H1 (cell line): Measurements from ENCODE around the gene MAP4K5. TPM values are rescaled to one million over a fixed set of nuclear protein-coding genes. Genes with fewer than 3 reads are reported as not detected.

Experiments used
- CTCF ChIA-PET: fragments of 300-600 bp; sonication (Branson Sonifier 250); formaldehyde crosslinking; loops from one replicate; lab custom pipeline; 2021; ENCODE audit not compliant: partially characterized antibody; lab: Charles Lee
- POLR2A ChIA-PET: fragments of 300-600 bp; sonication (Branson Sonifier 250); formaldehyde crosslinking; loops from one replicate; lab custom pipeline; 2021; ENCODE audit warnings: inconsistent platforms; ENCODE audit not compliant: partially characterized antibody; lab: Charles Lee
- DNase-seq, 2 experiments: peaks; one replicate each; pipeline versions ENCODE4 v3.0.0 to v3.0.0-alpha.2; 2010 to 2022; ENCODE audit warnings: low spot score in 2 of 2, low read depth in 1 of 2, mixed read lengths in 1 of 2
- FAIRE-seq: peaks from 2 replicates; lab custom pipeline; 2011; peaks lifted over from hg19 to GRCh38; lab: Jason Lieb, UNC
- H2AFZ ChIP-seq: 2 replicates; pipeline ENCODE4 v1.8.1; 2012; ENCODE audit warnings: low read length, inconsistent platforms
- H2AK5ac ChIP-seq: 2 replicates; pipeline ENCODE4 v1.6.1; 2013; ENCODE audit warnings: low read depth, low read length
- H2BK120ac ChIP-seq: replicated peaks from 2 replicates; pipeline ENCODE3; 2013; ENCODE audit warnings: low read depth, low read length, inconsistent platforms
- H2BK12ac ChIP-seq: 2 replicates; pipeline ENCODE4 v1.6.1; 2013; ENCODE audit warnings: low read depth, low read length
- H2BK15ac ChIP-seq: 2 replicates; pipeline ENCODE4 v1.6.1; 2013; ENCODE audit warnings: low read length
- H2BK20ac ChIP-seq: 2 replicates; pipeline ENCODE4 v1.6.1; 2013; ENCODE audit warnings: low read length
- H2BK5ac ChIP-seq: 2 replicates; pipeline ENCODE4 v1.6.1; 2013; ENCODE audit warnings: low read depth, low read length
- H3K14ac ChIP-seq: 2 replicates; pipeline ENCODE4 v1.6.1; 2013; ENCODE audit warnings: inconsistent platforms; ENCODE audit not compliant: insufficient read length
- H3K18ac ChIP-seq: 2 replicates; pipeline ENCODE4 v1.6.1; 2013; ENCODE audit warnings: low read length; ENCODE audit errors: extremely low read depth
- H3K23ac ChIP-seq: 2 replicates; pipeline ENCODE4 v1.6.1; 2013; ENCODE audit warnings: inconsistent platforms; ENCODE audit not compliant: insufficient read length
- H3K23me2 ChIP-seq: 2 replicates; pipeline ENCODE4 v1.6.1; 2013; ENCODE audit warnings: low read depth, low read length
- H3K27ac ChIP-seq: 2 replicates; pipeline ENCODE4 v1.6.1; 2011; ENCODE audit warnings: low read depth, low read length, inconsistent platforms
- H3K27me3 ChIP-seq, 4 experiments: replicated peaks in 1 of 4; 1 replicate in 1 of 4; 2 replicates in 3 of 4; pipeline versions ENCODE4 v1.6.1 to v1.8.1; 2011 to 2013; ENCODE audit warnings: low read length in 3 of 4, mild to moderate bottlenecking in 3 of 4, inconsistent platforms in 2 of 4, mixed read lengths in 2 of 4, moderate library complexity in 1 of 4; ENCODE audit not compliant: control insufficient read depth in 3 of 4, insufficient read depth in 3 of 4; ENCODE audit errors: extremely low read depth in 1 of 4
- H3K36me3 ChIP-seq, 4 experiments: 2 replicates each; pipeline versions ENCODE4 v1.6.1 to v1.8.1; 2011 to 2013; ENCODE audit warnings: mild to moderate bottlenecking in 4 of 4, low read length in 3 of 4, moderate library complexity in 2 of 4, control low read depth in 1 of 4, inconsistent platforms in 1 of 4; ENCODE audit not compliant: insufficient read depth in 4 of 4, control insufficient read depth in 2 of 4
- H3K4ac ChIP-seq: replicated peaks from 2 replicates; pipeline ENCODE3; 2013; ENCODE audit warnings: low read length, low read depth, mixed read lengths, inconsistent platforms; ENCODE audit not compliant: insufficient read length
- H3K4me1 ChIP-seq, 4 experiments: replicated peaks in 1 of 4; 1 replicate in 1 of 4; 2 replicates in 3 of 4; pipeline versions ENCODE4 v1.6.1 to v1.8.1; 2011 to 2013; ENCODE audit warnings: low read length in 3 of 4, inconsistent platforms in 2 of 4, mixed read lengths in 1 of 4; ENCODE audit not compliant: insufficient read depth in 4 of 4, control insufficient read depth in 3 of 4
- H3K4me2 ChIP-seq, 2 experiments: 2 replicates each; pipeline versions ENCODE4 v1.6.1 to v1.8.1; 2011 to 2013; ENCODE audit warnings: low read depth in 2 of 2, low read length in 2 of 2, control low read depth in 1 of 2, inconsistent platforms in 1 of 2, mild to moderate bottlenecking in 1 of 2; ENCODE audit not compliant: insufficient read depth in 1 of 2
- H3K4me3 ChIP-seq, 4 experiments: fragments of 200-600, 300-600 bp in 1 of 4; sonication (generic), shearing (Covaris generic), sonication (Bioruptor Twin) in 1 of 4; 2 replicates each; pipeline versions ENCODE4 v1.5.1 to v1.8.1; 2011 to 2016; ENCODE audit warnings: low read length in 4 of 4, low read depth in 3 of 4, control low read depth in 2 of 4, inconsistent platforms in 2 of 4, mild to moderate bottlenecking in 2 of 4, mixed read lengths in 1 of 4, moderate library complexity in 1 of 4; ENCODE audit not compliant: insufficient read depth in 2 of 4; ENCODE audit errors: extremely low read depth in 1 of 4
- H3K56ac ChIP-seq: replicated peaks from 2 replicates; pipeline ENCODE3; 2013; ENCODE audit warnings: low read depth, mild to moderate bottlenecking, mixed read lengths, low read length, inconsistent platforms; ENCODE audit not compliant: insufficient read length
- H3K79me1 ChIP-seq: 2 replicates; pipeline ENCODE4 v1.6.1; 2013; ENCODE audit warnings: low read depth, low read length, control low read depth
- H3K79me2 ChIP-seq, 2 experiments: 2 replicates each; pipeline versions ENCODE4 v1.6.1 to v1.8.1; 2012 to 2013; ENCODE audit warnings: low read length in 2 of 2, mild to moderate bottlenecking in 2 of 2, inconsistent platforms in 1 of 2; ENCODE audit not compliant: insufficient read depth in 2 of 2, control insufficient read depth in 1 of 2
- H3K9ac ChIP-seq, 4 experiments: replicated peaks in 1 of 4; 1 replicate in 1 of 4; 2 replicates in 3 of 4; pipeline versions ENCODE4 v1.6.1 to v1.8.1; 2011 to 2013; ENCODE audit warnings: low read depth in 3 of 4, low read length in 3 of 4, control low read depth in 2 of 4, mild to moderate bottlenecking in 2 of 4, moderate library complexity in 2 of 4, inconsistent platforms in 1 of 4; ENCODE audit errors: extremely low read depth in 1 of 4
- H3K9me3 ChIP-seq, 2 experiments: 2 replicates each; pipeline versions ENCODE4 v1.6.1 to v1.8.1; 2012 to 2013; ENCODE audit warnings: mild to moderate bottlenecking in 2 of 2, moderate library complexity in 2 of 2, control low read depth in 1 of 2, inconsistent platforms in 1 of 2, low read depth in 1 of 2, low read length in 1 of 2, mixed read lengths in 1 of 2; ENCODE audit not compliant: insufficient read depth in 2 of 2
- H4K20me1 ChIP-seq, 2 experiments: replicated peaks in 1 of 2; 2 replicates each; pipeline versions ENCODE3 to v1.8.1; 2011 to 2013; ENCODE audit warnings: inconsistent platforms in 2 of 2, low read length in 2 of 2, mild to moderate bottlenecking in 1 of 2; ENCODE audit not compliant: insufficient read depth in 2 of 2, control insufficient read depth in 1 of 2
- H4K5ac ChIP-seq: 2 replicates; pipeline ENCODE4 v1.6.1; 2013; ENCODE audit warnings: low read length, low read depth, mixed read lengths, inconsistent platforms; ENCODE audit not compliant: insufficient read length
- H4K8ac ChIP-seq: 2 replicates; pipeline ENCODE4 v1.8.0; 2013; ENCODE audit warnings: mild to moderate bottlenecking, moderate library complexity, low read length, inconsistent platforms; ENCODE audit not compliant: insufficient read depth; ENCODE audit errors: extremely low read depth
- H4K91ac ChIP-seq: replicated peaks from 2 replicates; pipeline ENCODE3; 2013; ENCODE audit warnings: low read length, mixed read lengths, inconsistent platforms; ENCODE audit not compliant: insufficient read length
- EP300 ChIP-seq, 2 experiments: IDR thresholded peaks; 1 replicate in 1 of 2; 2 replicates in 1 of 2; pipeline ENCODE4 v1.6.1; 2011 to 2012; ENCODE audit warnings: low read depth in 2 of 2, low read length in 2 of 2, mild to moderate bottlenecking in 2 of 2, borderline replicate concordance in 1 of 2, inconsistent platforms in 1 of 2, moderate library complexity in 1 of 2
- JUND ChIP-seq: IDR thresholded peaks from 2 replicates; pipeline ENCODE4 v1.6.1; 2011; ENCODE audit warnings: mild to moderate bottlenecking, improper control_type of control experiment, low read length
- KDM1A ChIP-seq: fragments of 200-600, 300-600 bp; sonication (generic); IDR thresholded peaks from 2 replicates; pipeline ENCODE4 v1.7.1; 2016; ENCODE audit warnings: mild to moderate bottlenecking, low read length, borderline replicate concordance
- KDM4A ChIP-seq: IDR thresholded peaks from one replicate; pipeline ENCODE4 v1.7.1; 2012; ENCODE audit warnings: low read depth, mild to moderate bottlenecking, moderate library complexity, low read length, inconsistent platforms; ENCODE audit not compliant: severe bottlenecking
- POLR2AphosphoS5 ChIP-seq: IDR thresholded peaks from 2 replicates; pipeline ENCODE4 v1.6.1; 2011; ENCODE audit warnings: low read depth, low read length
- SAP30 ChIP-seq: fragments of 300-600 bp; sonication (generic); IDR thresholded peaks from 2 replicates; pipeline ENCODE4 v1.7.1; 2012; ENCODE audit warnings: low read length, moderate library complexity, mild to moderate bottlenecking, inconsistent platforms; ENCODE audit not compliant: insufficient read depth, insufficient replicate concordance
- SIN3A ChIP-seq, 2 experiments: IDR thresholded peaks in 1 of 2; conservative IDR thresholded peaks in 1 of 2; 2 replicates each; pipeline ENCODE4 v1.6.1; 2011 to 2012; ENCODE audit warnings: low read length in 2 of 2, improper control_type of control experiment in 1 of 2, low read depth in 1 of 2, mild to moderate bottlenecking in 1 of 2
- TAF1 ChIP-seq: IDR thresholded peaks from 2 replicates; pipeline ENCODE4 v1.6.1; 2011; ENCODE audit warnings: mild to moderate bottlenecking, low read depth, low read length
- polyA plus RNA-seq, 7 experiments: library from polyadenylated mRNA; depleted of rRNA in 3 of 7; stranded (reverse) in 5 of 7; unstranded in 2 of 7; fragments of >200 nt in 5 of 7; fragments of 200-250 nt in 2 of 7; gene quantifications; 1 replicate in 5 of 7; 2 replicates in 1 of 7; 4 replicates in 1 of 7; pipeline versions ENCODE4 v1.2.1 to v1.2.3, GENCODE V29; 2011 to 2013; ENCODE audit warnings: missing spikeins in 2 of 7, mixed read lengths in 2 of 7
- total RNA-seq: library from RNA; stranded (reverse); fragmentation: NEBNext Ultra II Directional; extraction: Animal tissue kit (Norgen Biotek cat#: 25700); gene quantifications from 2 replicates; pipeline ENCODE4 v1.2.1, GENCODE V29; 2021
- TF ChIP-seq, protein P1 (sequence below): IDR thresholded peaks from 2 replicates; pipeline ENCODE4 v1.6.1; 2011; ENCODE audit warnings: low read depth, mild to moderate bottlenecking, low read length; ENCODE audit not compliant: insufficient read depth
- TF ChIP-seq, protein P2 (sequence below): IDR thresholded peaks from 2 replicates; pipeline ENCODE4 v1.6.1; 2012; ENCODE audit warnings: inconsistent platforms

Gene MAP4K5
- total and polyA plus RNA-seq, 2 of the 8 experiments (the other 6 are each of a cell fraction or from before 2014, with no cell fraction given), result 7.6 to 34.5 TPM

DNA sequence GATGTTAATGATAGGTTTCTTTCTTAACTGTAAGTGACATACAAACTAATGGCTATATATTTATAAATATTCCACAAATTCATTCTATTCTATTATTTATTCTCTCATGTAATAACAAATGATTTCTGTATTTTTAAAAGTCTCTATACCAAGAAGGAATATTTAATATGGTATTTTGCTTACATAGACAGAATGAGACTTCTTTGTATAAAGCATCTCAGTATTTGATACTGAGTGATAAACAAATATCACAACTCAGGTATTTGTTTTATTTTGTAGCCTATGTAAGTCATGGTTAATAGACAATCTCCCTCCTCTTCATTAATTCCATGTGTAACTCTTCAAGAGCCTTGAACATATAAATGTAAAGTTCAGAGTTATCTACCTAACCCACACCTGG, 45.6 kb upstream of the MAP4K5 start:
- H2AFZ ChIP-seq, result no peak overlapping the region
- no peaks in the 10 kb centered on the region for H3K23me2 ChIP-seq
- H2BK15ac ChIP-seq, result no peak overlapping the region
- no peaks in the 10 kb centered on the region for H3K36me3 ChIP-seq
- H3K4me2 ChIP-seq, result no peak overlapping the region
- CTCF ChIA-PET, result interaction anchor here (1.2 kb wide), 1 partner anchor 10 kb away, joined by 3 read pairs; no protein-coding TSS in a partner anchor
- H3K27me3 ChIP-seq, result no peaks in the 10 kb centered on the region
- H3K23ac ChIP-seq, result no peak overlapping the region
- H3K79me2 ChIP-seq, result no peaks in the 10 kb centered on the region
- H2BK20ac ChIP-seq, result no peak overlapping the region
- no peak overlapping the region for H2BK5ac ChIP-seq
- no peaks in the 10 kb centered on the region for H4K20me1 ChIP-seq
- FAIRE-seq (no peak), DNase-seq (no peak)
- no peaks in the 10 kb centered on the region for H3K9me3 ChIP-seq
- H3K9ac ChIP-seq, result no peak overlapping the region
- no peaks in the 10 kb centered on the region for H3K79me1 ChIP-seq
- no peak overlapping the region for H4K5ac ChIP-seq
- H3K56ac ChIP-seq, result no peak overlapping the region
- H3K4ac ChIP-seq, result no peak overlapping the region
- no peaks in the 10 kb centered on the region for H3K4me1 ChIP-seq
- no peak overlapping the region for H3K4me3 ChIP-seq
- H4K91ac ChIP-seq, result no peak overlapping the region
- H3K27ac ChIP-seq, result no peak overlapping the region
- no peak overlapping the region for H4K8ac ChIP-seq
- H3K14ac ChIP-seq, result no peak overlapping the region
- POLR2A ChIA-PET, result no interaction called here
- no peak overlapping the region for H2BK12ac ChIP-seq
- H3K18ac ChIP-seq, result no peak overlapping the region
- H2AK5ac ChIP-seq, result no peak overlapping the region
- TF ChIP-seq KDM1A (no peak), SIN3A (conservative IDR thresholded peaks at IDR 0.05 in 1 of 2, IDR thresholded peaks at IDR 0.05 in 1 of 2; ENCODE audit: low read depth in 1 of 2, low read length in 2 of 2) (no peak), KDM4A (no peak), JUND (no peak), EP300 (IDR thresholded peaks at IDR 0.05; ENCODE audit: borderline replicate concordance in 1 of 2, low read depth in 2 of 2, low read length in 2 of 2) (no peak), TAF1 (no peak), SAP30 (no peak), POLR2AphosphoS5 (no peak)
- TF ChIP-seq, protein P1, sequence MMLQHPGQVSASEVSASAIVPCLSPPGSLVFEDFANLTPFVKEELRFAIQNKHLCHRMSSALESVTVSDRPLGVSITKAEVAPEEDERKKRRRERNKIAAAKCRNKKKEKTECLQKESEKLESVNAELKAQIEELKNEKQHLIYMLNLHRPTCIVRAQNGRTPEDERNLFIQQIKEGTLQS, result no peak
- TF ChIP-seq, protein P2, sequence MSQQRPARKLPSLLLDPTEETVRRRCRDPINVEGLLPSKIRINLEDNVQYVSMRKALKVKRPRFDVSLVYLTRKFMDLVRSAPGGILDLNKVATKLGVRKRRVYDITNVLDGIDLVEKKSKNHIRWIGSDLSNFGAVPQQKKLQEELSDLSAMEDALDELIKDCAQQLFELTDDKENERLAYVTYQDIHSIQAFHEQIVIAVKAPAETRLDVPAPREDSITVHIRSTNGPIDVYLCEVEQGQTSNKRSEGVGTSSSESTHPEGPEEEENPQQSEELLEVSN, result no peak
- no peak overlapping the region for H2BK120ac ChIP-seq
